ENCODE data around the gene SEMA4D.

Gene SEMA4D

GRCh38 chr9:89523948-89524347 lies 26.0 kb upstream of the SEMA4D start:
- DNase-seq: no peak
- no peak for TF ChIP-seq POLR2A (IDR thresholded peaks at IDR 0.05; ENCODE audit: low read length)
- TF ChIP-seq GATA1 (IDR thresholded peaks at IDR 0.05; ENCODE audit: low read depth, low read length): no peak

DNA sequence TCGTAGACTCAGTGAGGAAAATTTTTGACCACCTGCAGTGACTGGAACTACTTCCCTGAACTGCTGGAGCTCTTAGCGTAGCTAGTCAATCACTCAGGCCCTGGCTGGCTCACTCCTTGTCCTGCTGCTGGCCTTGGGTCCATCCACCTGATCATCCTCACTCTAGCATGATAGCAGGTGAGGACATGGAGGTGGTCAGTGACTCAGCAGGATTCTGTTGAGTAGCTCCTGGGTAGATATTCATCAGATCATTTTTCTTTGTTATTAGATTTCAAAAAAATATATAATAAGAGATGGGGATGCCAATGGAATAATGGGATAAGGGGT lies 25.0 kb upstream of the SEMA4D start:
- DNase-seq: no peak
- TF ChIP-seq GATA1 (IDR thresholded peaks at IDR 0.05; ENCODE audit: low read depth, low read length) (no peak), POLR2A (IDR thresholded peaks at IDR 0.05; ENCODE audit: low read length) (no peak)

DNA sequence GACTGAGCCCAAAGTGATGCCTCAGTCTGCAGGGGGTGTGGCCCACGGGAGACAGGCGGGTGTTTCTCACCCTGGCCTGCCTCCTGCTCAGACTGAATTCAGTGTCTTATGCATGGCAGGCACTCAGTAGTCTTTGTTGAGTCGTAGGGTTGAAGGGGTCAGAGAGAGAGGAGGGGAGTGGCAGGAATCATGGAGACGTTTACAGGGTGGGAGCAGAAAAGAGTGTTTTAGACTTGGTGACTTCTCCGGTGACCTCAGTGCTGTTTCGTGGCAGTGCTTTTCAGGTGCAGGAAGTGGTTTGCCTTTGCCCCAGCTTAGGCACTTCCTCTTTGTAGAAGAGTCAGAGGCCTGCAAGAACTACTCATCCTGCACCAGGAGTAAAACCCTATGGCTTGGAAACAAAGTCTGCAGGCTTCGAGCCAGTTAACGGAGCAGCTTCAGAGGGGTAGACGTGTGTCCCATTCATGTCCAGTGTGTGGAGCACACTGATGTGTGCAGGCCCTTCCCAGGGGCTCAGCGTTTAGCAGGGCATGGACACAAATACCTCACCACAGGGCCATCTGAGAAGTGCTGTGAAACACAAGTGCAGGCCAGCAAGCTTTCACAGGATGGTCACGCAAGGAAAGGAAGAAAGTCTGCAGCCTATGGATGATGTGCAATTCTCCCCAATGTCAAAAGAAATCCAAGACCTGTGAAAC lies 24.5 kb upstream of the SEMA4D start:
- TF ChIP-seq POLR2A (IDR thresholded peaks at IDR 0.05; ENCODE audit: low read length): no peak
- no peak for TF ChIP-seq GATA1 (IDR thresholded peaks at IDR 0.05; ENCODE audit: low read depth, low read length)
- DNase-seq: no peak

DNA sequence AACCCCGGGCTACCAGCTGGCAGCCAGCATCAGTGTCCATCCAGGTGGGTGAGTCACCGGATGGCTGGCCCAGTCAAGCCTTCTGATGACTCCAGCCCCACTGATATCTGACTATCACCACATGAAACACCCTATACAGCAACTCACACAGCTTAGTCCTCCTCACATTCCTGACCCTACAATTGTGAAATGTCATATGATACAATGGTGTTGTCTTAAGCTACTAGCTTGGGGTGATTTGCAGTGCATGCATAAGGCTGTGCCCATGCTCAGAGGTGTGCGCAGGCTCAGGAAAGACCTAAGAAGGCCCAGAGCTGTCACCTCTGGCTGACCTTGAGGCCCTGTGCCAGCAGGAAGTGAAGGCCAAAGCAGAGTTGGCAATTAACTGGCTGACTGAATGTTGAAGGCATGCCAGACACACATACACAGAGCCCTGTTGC lies 21.5 kb upstream of the SEMA4D start:
- TF ChIP-seq POLR2A (IDR thresholded peaks at IDR 0.05; ENCODE audit: low read length): no peak
- no peak for TF ChIP-seq GATA1 (IDR thresholded peaks at IDR 0.05; ENCODE audit: low read depth, low read length)
- no peak for DNase-seq

DNA sequence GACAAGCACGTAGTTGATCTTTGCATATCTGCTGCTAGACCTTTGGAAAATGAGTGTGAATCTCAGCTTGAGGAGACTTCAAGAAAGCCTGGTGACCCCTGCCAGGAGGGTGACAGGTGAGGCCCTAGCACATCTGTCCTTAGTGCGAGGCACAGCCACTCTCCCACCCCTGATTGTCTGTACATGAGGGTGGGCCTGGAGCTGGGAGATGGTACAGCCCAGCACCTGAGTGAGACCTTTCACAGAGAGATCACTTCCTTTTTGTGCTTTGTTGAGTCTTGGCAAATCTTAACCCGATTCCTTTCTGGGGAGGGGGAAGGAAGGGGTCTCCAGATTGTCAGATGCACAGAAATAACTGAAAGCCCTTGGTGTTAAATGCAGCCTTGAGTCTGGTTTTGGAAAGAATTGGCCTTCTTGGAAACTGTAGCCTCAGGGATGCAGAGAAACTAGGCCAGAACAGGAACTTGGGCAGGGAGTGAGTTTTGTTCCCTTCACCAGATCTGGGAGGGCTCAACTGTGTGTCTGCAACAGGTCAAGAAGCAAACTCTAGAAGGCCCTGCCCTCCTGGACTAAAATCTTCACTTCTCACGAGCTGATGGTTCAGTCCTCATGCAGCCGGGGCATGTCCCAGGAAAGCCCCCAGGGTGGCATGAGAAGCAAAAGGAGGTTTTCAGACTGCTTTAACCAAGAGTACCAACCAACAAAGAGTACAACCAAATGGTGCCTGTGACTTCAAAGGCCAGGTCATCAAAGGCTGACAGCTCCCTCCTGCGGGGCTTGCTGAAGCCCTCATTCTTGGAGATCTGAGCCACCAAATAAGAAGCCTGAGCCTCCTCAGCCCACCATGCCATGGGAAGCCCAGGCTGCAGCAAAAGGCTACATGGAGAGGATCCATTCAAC lies 20.8 kb upstream of the SEMA4D start:
- no peak for TF ChIP-seq GATA1 (IDR thresholded peaks at IDR 0.05; ENCODE audit: low read depth, low read length)
- TF ChIP-seq POLR2A (IDR thresholded peaks at IDR 0.05; ENCODE audit: low read length): no peak
- DNase-seq: no peak

GRCh38 chr9:89515416-89515815 lies 17.5 kb upstream of the SEMA4D start:
- no peak for TF ChIP-seq GATA1 (IDR thresholded peaks at IDR 0.05; ENCODE audit: low read depth, low read length)
- TF ChIP-seq POLR2A (IDR thresholded peaks at IDR 0.05; ENCODE audit: low read length): no peak
- DNase-seq: no peak

- TF ChIP-seq GATA1 (IDR thresholded peaks at IDR 0.05; ENCODE audit: low read depth, low read length) (no peak), POLR2A (IDR thresholded peaks at IDR 0.05; ENCODE audit: low read length) (no peak)
- DNase-seq: no peak
Observed at GRCh38 chr9:89514956-89515355, 17.0 kb upstream of the SEMA4D start.

GRCh38 chr9:89514337-89514736 lies 16.4 kb upstream of the SEMA4D start:
- no peak for DNase-seq
- no peak for TF ChIP-seq POLR2A (IDR thresholded peaks at IDR 0.05; ENCODE audit: low read length)
- no peak for TF ChIP-seq GATA1 (IDR thresholded peaks at IDR 0.05; ENCODE audit: low read depth, low read length)

- no peak for DNase-seq
- TF ChIP-seq GATA1 (IDR thresholded peaks at IDR 0.05; ENCODE audit: low read depth, low read length) (no peak), POLR2A (IDR thresholded peaks at IDR 0.05; ENCODE audit: low read length) (no peak)
Observed at GRCh38 chr9:89513837-89514236, 15.9 kb upstream of the SEMA4D start.

DNA sequence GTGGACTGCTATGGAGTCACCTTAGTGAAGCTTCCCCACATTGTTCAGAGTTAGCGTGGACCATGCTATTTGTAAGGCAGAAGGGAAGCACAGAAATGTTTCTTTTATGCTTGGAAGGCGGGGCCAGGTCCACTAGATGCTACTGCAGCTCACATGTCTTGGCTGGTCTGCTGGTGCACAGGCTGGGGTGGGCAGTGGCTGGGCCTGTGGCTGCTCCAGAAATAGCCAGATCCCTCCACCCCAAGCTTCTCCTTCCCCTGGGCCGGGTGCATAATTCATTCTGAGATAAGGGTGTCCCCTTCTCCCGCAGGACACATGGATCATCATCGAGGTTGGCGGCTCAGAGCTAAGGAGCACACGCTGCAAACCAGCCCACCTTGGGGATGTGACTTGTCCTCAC lies 14.5 kb upstream of the SEMA4D start:
- DNase-seq: no peak
- TF ChIP-seq POLR2A (IDR thresholded peaks at IDR 0.05; ENCODE audit: low read length) (no peak), GATA1 (IDR thresholded peaks at IDR 0.05; ENCODE audit: low read depth, low read length) (no peak)

DNA sequence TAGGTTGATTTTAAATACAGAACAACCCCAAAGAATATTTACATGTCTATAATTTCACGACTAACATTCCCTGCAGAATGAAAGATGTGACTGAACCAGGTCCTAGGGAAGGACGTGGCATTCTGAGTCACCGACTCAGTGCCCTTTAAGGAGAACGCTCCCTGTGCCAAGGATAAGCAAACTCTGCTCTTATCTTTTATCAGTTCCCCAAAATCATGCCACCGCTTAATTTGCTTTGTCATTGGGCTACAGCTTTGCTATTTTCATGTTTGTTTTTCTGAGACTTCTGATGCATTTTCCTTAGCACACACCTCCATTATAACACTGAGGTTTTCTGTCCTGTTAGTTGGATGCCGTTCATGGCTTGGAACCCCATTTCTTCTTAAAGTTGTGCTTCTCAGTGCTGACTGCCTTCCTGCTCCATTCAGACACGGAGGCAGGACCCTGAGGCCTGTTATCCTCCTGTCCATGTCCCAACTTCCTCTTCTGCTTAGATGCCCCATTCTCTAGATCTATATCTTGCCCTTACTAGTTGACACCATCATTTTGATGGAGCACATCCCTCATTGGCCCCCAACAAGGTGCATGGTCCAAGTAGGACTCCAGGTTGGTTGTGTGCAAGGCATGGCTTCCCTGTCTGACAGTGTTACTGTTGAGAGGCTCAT lies 11.2 kb upstream of the SEMA4D start:
- TF ChIP-seq POLR2A (IDR thresholded peaks at IDR 0.05; ENCODE audit: low read length) (no peak), GATA1 (IDR thresholded peaks at IDR 0.05; ENCODE audit: low read depth, low read length) (no peak)
- DNase-seq: peak; percentile 6 to 25

DNA sequence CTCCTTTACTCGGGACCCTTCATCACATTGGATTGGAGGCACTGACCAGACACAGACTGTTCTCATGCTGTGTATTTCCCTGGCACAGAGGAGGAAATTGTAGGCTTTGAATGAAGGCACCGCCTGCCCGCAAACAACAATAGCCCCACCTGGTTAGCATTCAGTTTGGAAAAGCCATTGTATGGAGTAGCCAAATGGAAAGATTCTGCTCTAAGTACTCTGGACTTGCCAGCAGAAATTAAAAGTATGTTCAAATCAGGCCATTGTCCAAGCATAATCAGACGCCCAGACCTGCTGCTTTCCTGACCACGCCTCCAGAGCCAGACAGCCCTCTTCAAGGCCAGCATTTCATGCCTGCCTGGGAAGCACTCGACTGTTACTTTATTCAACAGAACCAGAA lies 8.0 kb upstream of the SEMA4D start:
- no peak for DNase-seq
- TF ChIP-seq POLR2A (IDR thresholded peaks at IDR 0.05; ENCODE audit: low read length) (no peak), GATA1 (IDR thresholded peaks at IDR 0.05; ENCODE audit: low read depth, low read length) (no peak)

DNA sequence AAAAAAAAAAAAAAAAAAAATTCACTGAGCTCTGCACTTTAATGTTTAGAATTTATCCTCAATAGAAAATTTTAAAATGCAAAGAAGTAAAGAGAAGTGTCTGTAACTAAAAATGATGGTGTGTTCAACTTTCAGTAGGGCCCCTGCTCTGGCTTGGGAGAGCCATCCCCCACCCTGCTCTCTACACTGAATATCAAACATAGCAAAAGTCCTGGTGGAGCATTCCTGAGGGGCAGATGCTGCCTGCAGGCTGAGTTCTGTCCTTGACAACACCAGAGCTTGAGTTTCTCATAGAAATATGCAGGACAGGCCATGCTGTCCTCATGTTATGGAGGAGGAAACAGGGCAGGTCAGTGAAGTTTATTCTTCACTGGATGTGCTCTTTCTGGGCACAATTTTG lies 7.1 kb upstream of the SEMA4D start:
- TF ChIP-seq POLR2A (IDR thresholded peaks at IDR 0.05; ENCODE audit: low read length): no peak
- DNase-seq: no peak

GRCh38 chr9:89502671-89503070 lies 4.8 kb upstream of the SEMA4D start:
- DNase-seq: no peak
- TF ChIP-seq POLR2A (IDR thresholded peaks at IDR 0.05; ENCODE audit: low read length): no peak
- TF ChIP-seq GATA1 (IDR thresholded peaks at IDR 0.05; ENCODE audit: low read depth, low read length): no peak

Measured in erythroblast (primary cell).